Esophagus (tissue), 2 donors: Measurements from ENCODE around the gene NKG7. TPM values are rescaled to one million over a fixed set of nuclear protein-coding genes. Genes with fewer than 3 reads are reported as not detected.

Experiments used
- H3K27ac ChIP-seq, 2 donors: one replicate each; pipeline ENCODE4 v1.5.1; 2013; ENCODE audit warnings: low read depth in 2 of 2, mild to moderate bottlenecking in 2 of 2, inconsistent platforms in 1 of 2, low read length in 1 of 2, moderate library complexity in 1 of 2
- H3K27me3 ChIP-seq, 2 donors: one replicate each; pipeline ENCODE4 v1.6.1; 2013; ENCODE audit warnings: low read length in 2 of 2, control low read depth in 1 of 2, mild to moderate bottlenecking in 1 of 2; ENCODE audit not compliant: insufficient read depth in 2 of 2, control insufficient read depth in 1 of 2
- H3K36me3 ChIP-seq, 2 donors: one replicate each; pipeline ENCODE4 v1.6.1; 2013; ENCODE audit warnings: low read length in 1 of 2; ENCODE audit not compliant: control insufficient read depth in 2 of 2, insufficient read depth in 2 of 2
- H3K4me1 ChIP-seq, 2 donors: one replicate each; pipeline ENCODE4 v1.6.1; 2013; ENCODE audit warnings: low read length in 1 of 2; ENCODE audit not compliant: control insufficient read depth in 2 of 2, insufficient read depth in 2 of 2
- H3K4me3 ChIP-seq, 2 donors: one replicate each; pipeline ENCODE4 v1.5.1; 2013; ENCODE audit warnings: low read length in 2 of 2, mild to moderate bottlenecking in 2 of 2, low read depth in 1 of 2, moderate library complexity in 1 of 2
- H3K9me3 ChIP-seq, 2 donors: one replicate each; pipeline ENCODE4 v1.6.1; 2013; ENCODE audit warnings: mild to moderate bottlenecking in 2 of 2, low read depth in 1 of 2, low read length in 1 of 2, moderate library complexity in 1 of 2; ENCODE audit not compliant: control insufficient read depth in 2 of 2, insufficient read depth in 1 of 2
- WGBS, 2 donors: extraction: QIAGEN DNeasy Blood & Tissue Kit; methylation state at CpG; one replicate each; pipeline ENCODE4 v1.1.7; 2013; 5-methylcytosine and 5-hydroxymethylcytosine counted together
- polyA plus RNA-seq, 2 donors: library from polyadenylated mRNA; stranded (reverse); fragments of 200-250 nt; gene quantifications; one replicate each; pipeline ENCODE4 v1.2.3, GENCODE V29; 2013
- donor health status: healthy with polysubstance abuse.
- donor health status: Bipolar disorder and iron deficiency.

The NKG7 gene
- polyA plus RNA-seq, 2 donors, result 1.0 to 3.2 TPM

- no peaks in the 10 kb centered on the region for H3K9me3 ChIP-seq
- H3K4me1 ChIP-seq, result peaks cover 0 to 3% of the 10 kb centered on the region in 2 donors
- H3K36me3 ChIP-seq, result peaks cover 5% of the 10 kb centered on the region in 2 donors
- WGBS, 2 donors, result 95 to 96% methylated on average over 16 of the region's 16 CpGs
- no peaks in the 10 kb centered on the region for H3K27me3 ChIP-seq
- no peak overlapping the region for H3K4me3 ChIP-seq
- no peak overlapping the region for H3K27ac ChIP-seq
Measured at GRCh38 chr19:51352783-51353360, 19.6 kb downstream of the NKG7 start.

- Histone ChIP-seq H3K36me3 (peaks cover 5 to 13% of the 10 kb centered on the region in 2 donors), H3K4me1 (peaks cover 0 to 3% of the 10 kb centered on the region in 2 donors), H3K9me3 (no peaks in the 10 kb centered on the region), H3K27ac (peak overlapping the region; percentile 61 to 94), H3K4me3 (no peak overlapping the region), H3K27me3 (no peaks in the 10 kb centered on the region)
- WGBS, 2 donors, result 93 to 96% methylated on average over 11 of the region's 11 CpGs
Measured at GRCh38 chr19:51351266-51351990, 21.0 kb downstream of the NKG7 start.

- Histone ChIP-seq H3K27me3 (no peaks in the 10 kb centered on the region), H3K9me3 (no peaks in the 10 kb centered on the region), H3K4me1 (peaks cover 3 to 7% of the 10 kb centered on the region in 2 donors), H3K27ac (no peak overlapping the region), H3K4me3 (no peak overlapping the region), H3K36me3 (peaks cover 5 to 12% of the 10 kb centered on the region in 2 donors)
- WGBS, 2 donors, result 82 to 89% methylated on average over 10 of the region's 10 CpGs
Measured at GRCh38 chr19:51347209-51347928, 25.1 kb downstream of the NKG7 start.

- Histone ChIP-seq H3K9me3 (no peaks in the 10 kb centered on the region), H3K27ac (no peak overlapping the region), H3K36me3 (peaks cover 5 to 10% of the 10 kb centered on the region in 2 donors), H3K4me1 (peaks cover 3 to 13% of the 10 kb centered on the region in 2 donors), H3K27me3 (no peaks in the 10 kb centered on the region), H3K4me3 (no peak overlapping the region)
- WGBS, 2 donors, result 90 to 93% methylated on average over 17 of the region's 17 CpGs
Measured at GRCh38 chr19:51346742-51347141, 25.7 kb downstream of the NKG7 start.

- WGBS, 2 donors, result 94 to 95% methylated on average over 9 of the region's 9 CpGs
- Histone ChIP-seq H3K9me3 (no peaks in the 10 kb centered on the region), H3K4me1 (peaks cover 6 to 11% of the 10 kb centered on the region in 2 donors), H3K27me3 (no peaks in the 10 kb centered on the region), H3K27ac (no peak overlapping the region), H3K36me3 (peaks cover 0 to 10% of the 10 kb centered on the region in 2 donors), H3K4me3 (no peak overlapping the region)
Measured at GRCh38 chr19:51345076-51345620, 27.3 kb downstream of the NKG7 start.

GRCh38 chr19:51342631-51343569 is 29.6 kb downstream of the NKG7 start:
- H3K4me1 ChIP-seq, result peaks cover 6 to 11% of the 10 kb centered on the region in 2 donors
- H3K27ac ChIP-seq, result peak overlapping the region; percentile 50 to 88
- no peaks in the 10 kb centered on the region for H3K27me3 ChIP-seq
- no peak overlapping the region for H3K4me3 ChIP-seq
- no peaks in the 10 kb centered on the region for H3K9me3 ChIP-seq
- H3K36me3 ChIP-seq, result peaks cover 0 to 11% of the 10 kb centered on the region in 2 donors
- WGBS, 2 donors, result 48 to 54% methylated on average over 9 of the region's 9 CpGs

- peak within 1 kb of the TSS; percentile 53 to 55 for H3K4me3 ChIP-seq
- peaks cover 9 to 13% of the 10 kb centered on the region in 2 donors for H3K4me1 ChIP-seq
- peak within 1 kb of the TSS; percentile 50 to 88 for H3K27ac ChIP-seq
- peaks cover 0 to 12% of the 10 kb centered on the region in 2 donors for H3K36me3 ChIP-seq
- WGBS, 2 donors, result 41 to 44% methylated on average over 3 of the region's 3 CpGs
- H3K9me3 ChIP-seq, result no peaks in the 10 kb centered on the region
- no peaks in the 10 kb centered on the region for H3K27me3 ChIP-seq
Measured at GRCh38 chr19:51341976-51342580, 30.4 kb downstream of the NKG7 start, which contains the start of gene VSIG10L. Gene VSIG10L (minus strand): TSS chr19:51342139. CDS start chr19:51342124, 15 bp downstream.

- Histone ChIP-seq H3K27me3 (no peaks in the 10 kb centered on the region), H3K36me3 (peaks cover 0 to 6% of the 10 kb centered on the region in 2 donors), H3K9me3 (no peaks in the 10 kb centered on the region), H3K27ac (peak overlapping the region; percentile 50 to 88), H3K4me1 (peaks cover 10 to 13% of the 10 kb centered on the region in 2 donors), H3K4me3 (peak overlapping the region; percentile 53 to 55)
- 92% methylated on average over 18 of the region's 18 CpGs for WGBS, 2 donors
Measured at GRCh38 chr19:51341066-51341465, 31.4 kb downstream of the NKG7 start.
